C4-2B (cell line): ENCODE results near the gene SEMA3E.

Experiments used
- H3K27ac ChIP-seq: fragments of 450-650 bp; 2 replicates; pipeline ENCODE4 v1.5.1; 2017
- CTCF ChIP-seq: fragments of 450-650 bp; conservative IDR thresholded peaks from 2 replicates; pipeline ENCODE4 v1.5.1; 2017; ENCODE audit warnings: mild to moderate bottlenecking
- ZFX ChIP-seq: fragments of 450-650 bp; IDR thresholded peaks from 2 replicates; pipeline ENCODE4 v1.6.1; 2017

SEMA3E gene

GRCh38 chr7:83472376-83472775 lies 176.6 kb downstream of the SEMA3E start:
- TF ChIP-seq ZFX (no peak), CTCF (no peak)
- no peak overlapping the region for H3K27ac ChIP-seq

- TF ChIP-seq CTCF, result no peak
- no peak for TF ChIP-seq ZFX
- no peak overlapping the region for H3K27ac ChIP-seq
These were observed 179.4 kb downstream of the SEMA3E start for GRCh38 chr7:83469491-83469890.

- no peak overlapping the region for H3K27ac ChIP-seq
- TF ChIP-seq CTCF (no peak), ZFX (no peak)
These were observed 179.9 kb downstream of the SEMA3E start for GRCh38 chr7:83469076-83469475.

- no peak overlapping the region for H3K27ac ChIP-seq
- TF ChIP-seq CTCF (no peak), ZFX (no peak)
These were observed 180.6 kb downstream of the SEMA3E start for GRCh38 chr7:83468251-83468739.

GRCh38 chr7:83467493-83467892 lies 181.4 kb downstream of the SEMA3E start:
- H3K27ac ChIP-seq, result no peak overlapping the region
- no peak for TF ChIP-seq ZFX
- no peak for TF ChIP-seq CTCF

- TF ChIP-seq ZFX (no peak), CTCF (no peak)
- no peak overlapping the region for H3K27ac ChIP-seq
These were observed 182.0 kb downstream of the SEMA3E start for GRCh38 chr7:83466956-83467355.

GRCh38 chr7:83466187-83466923 lies 182.6 kb downstream of the SEMA3E start:
- H3K27ac ChIP-seq, result no peak overlapping the region
- TF ChIP-seq CTCF, result no peak
- TF ChIP-seq ZFX, result no peak
